Stimulated activated CD8-positive, alpha-beta memory T cell treated with anti-CD3 and anti-CD28 coated beads, Interleukin-4, amount 100 ng/mL, for 1 hour (primary cell): ENCODE measurements around the gene HOXA11.

Experiments used
- DNase-seq, 2 donors: peaks; one replicate each; pipeline ENCODE4 v3.0.0-alpha.2; 2020; ENCODE audit warnings: low read depth in 2 of 2, low spot score in 1 of 2

Gene HOXA11

DNA sequence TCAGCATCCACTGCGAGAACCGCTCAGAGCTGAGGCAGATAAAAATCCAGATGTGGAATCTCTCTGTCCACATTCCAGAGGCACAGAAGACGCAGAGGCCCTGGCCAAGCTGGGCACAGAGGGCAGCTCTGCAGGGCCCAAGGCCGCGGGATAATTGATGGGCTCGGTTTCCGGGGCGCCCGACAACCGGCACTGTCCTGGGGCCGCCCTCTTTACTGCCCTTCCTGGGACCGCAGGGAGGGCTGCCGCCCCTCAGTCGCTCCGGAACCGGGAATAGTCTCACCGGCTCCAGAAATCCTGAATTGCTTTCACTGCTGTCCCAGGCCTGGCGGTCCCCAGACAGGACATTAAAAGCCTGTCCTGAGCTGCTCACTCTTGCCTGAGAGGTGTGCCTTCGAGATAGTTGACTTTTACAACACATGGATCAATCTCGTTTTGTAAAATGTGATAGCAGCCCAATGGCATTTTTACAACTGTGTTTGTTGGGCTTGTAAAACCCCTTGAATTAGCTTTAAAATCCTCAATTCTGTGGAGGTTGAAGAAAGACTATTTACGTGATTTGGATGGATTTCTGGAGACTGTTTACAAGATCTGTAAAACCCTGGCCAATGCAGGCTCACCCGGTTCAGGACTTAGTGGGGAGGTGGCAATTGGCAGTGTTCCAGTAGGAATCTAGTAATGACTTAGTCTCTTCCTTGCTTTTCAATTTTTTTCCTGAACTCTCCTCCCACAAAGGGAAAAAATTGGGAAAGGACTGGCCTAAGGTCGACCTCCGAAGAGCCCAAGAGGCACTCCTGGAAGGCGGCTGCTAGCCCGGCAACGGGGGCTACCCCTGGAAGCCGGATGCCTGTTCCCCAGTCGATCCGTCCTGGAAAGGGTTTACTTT is 36.0 kb downstream of the HOXA11 start:
- no peak for DNase-seq

GRCh38 chr7:27148031-27148755 is 36.8 kb downstream of the HOXA11 start:
- no peak for DNase-seq

GRCh38 chr7:27147199-27148030 is 37.6 kb downstream of the HOXA11 start, which contains the start of gene HOXA6:
Gene HOXA6 (minus strand): TSS chr7:27147774. CDS start chr7:27147749, 25 bp downstream.
- DNase-seq, result no peak

DNA sequence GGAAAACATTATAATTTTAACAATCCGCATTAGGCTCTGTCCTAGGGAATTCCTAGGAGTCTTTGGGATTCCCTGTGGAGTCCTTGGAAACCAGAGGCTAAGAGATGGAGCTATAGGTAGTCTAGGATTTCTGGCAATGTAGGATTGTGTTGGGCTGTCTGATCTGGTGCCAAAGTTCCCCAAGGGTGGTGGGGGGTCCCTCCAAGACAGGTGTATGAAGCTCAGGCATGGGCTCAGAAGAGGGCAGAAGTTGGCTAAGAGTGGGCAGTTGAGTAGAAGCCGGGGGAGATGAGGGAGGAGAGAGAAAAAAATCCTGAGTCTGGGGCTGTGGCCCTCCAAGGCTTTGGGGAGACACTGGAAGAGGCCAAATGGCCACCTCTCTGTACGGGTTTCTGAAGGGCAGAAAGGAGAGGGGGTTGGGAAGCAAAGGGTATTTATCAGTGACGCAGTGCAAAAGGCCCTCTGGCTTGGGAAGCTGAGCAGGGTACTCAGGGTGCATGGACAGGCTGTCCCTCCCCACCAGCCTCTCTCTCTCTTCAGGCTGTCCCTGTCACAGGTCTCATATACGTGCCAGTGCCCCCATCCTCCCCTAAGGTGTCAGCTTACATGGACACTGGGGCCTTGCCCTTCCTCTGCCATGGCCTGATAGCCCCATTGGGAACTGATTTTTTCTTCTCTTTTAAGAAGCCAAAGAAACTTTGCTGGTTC is 38.4 kb downstream of the HOXA11 start:
- no peak for DNase-seq

- DNase-seq, result no peak
Measured at GRCh38 chr7:27145914-27146412, 39.1 kb downstream of the HOXA11 start.

DNA sequence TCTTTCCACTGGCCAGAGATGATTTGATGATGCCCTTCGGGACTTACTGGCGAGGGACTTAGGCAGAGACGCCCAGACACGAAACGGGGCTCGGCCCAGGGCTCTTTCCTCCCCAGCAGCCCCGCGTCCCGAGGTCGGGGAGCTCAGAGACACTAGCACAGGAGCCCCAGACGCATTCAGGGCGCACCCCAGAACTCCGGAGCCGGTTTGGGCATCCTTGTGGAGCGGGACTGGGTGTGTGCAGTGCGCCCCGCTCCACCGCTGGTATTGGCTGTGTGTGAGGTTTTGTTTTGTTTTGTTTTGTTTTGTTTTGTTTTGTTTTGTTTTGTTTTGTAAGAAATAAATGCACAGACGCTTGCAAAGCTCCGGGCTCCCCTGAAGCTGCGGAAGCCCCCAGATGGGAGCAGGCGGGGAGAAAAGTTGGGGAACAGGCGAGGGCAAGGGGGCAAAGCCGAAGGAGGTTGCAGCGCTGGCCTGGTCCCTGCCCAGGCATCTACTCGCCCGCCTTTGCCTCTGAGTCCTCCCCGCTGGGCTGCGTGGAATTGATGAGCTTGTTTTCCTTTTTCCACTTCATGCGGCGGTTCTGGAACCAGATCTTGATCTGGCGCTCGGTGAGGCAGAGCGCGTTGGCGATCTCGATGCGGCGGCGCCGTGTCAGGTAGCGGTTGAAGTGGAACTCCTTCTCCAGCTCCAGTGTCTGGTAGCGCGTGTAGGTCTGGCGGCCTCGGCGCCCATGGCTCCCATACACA is 39.7 kb downstream of the HOXA11 start:
- DNase-seq, result no peak

GRCh38 chr7:27144781-27145164 is 40.3 kb downstream of the HOXA11 start:
- no peak for DNase-seq

DNA sequence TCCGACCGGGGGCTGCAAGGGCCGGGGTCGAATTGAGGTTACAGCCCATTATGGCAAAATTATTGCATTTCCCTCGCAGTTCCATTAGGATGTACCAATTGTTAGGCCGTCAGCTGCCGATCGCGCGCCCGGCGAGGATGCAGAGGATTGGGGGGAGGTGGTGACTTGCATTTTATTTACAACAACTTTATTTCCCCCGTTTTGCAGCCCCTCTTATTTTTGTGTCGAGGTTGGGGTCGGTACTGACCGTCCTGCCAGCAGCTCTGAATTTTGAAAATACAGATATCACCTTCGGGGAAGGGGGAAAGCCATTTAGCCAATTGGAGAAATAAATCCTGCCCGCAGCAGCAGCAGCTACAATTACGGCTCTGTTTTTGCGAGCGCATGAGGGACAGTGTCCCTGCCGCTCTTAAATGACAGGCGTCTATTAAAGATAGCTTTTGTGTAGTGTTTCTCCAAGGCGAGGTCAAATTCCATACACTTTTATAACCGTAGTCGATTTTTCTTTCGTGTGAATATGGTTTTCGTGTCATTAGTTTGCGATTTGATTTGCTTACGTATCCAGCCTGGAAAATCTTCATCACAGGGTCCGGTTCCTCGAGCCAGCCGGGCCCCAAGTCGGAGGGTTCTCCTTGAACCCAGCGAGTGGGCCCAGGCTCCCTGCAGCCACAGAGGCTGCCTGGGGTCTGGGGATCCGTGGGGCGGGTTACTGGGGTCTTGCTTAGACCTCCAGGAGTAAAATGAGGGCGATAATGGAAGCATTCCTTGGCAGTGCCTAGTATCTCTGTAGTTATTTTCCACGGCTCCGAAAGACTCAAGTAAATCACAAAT is 40.9 kb downstream of the HOXA11 start:
- no peak for DNase-seq

DNA sequence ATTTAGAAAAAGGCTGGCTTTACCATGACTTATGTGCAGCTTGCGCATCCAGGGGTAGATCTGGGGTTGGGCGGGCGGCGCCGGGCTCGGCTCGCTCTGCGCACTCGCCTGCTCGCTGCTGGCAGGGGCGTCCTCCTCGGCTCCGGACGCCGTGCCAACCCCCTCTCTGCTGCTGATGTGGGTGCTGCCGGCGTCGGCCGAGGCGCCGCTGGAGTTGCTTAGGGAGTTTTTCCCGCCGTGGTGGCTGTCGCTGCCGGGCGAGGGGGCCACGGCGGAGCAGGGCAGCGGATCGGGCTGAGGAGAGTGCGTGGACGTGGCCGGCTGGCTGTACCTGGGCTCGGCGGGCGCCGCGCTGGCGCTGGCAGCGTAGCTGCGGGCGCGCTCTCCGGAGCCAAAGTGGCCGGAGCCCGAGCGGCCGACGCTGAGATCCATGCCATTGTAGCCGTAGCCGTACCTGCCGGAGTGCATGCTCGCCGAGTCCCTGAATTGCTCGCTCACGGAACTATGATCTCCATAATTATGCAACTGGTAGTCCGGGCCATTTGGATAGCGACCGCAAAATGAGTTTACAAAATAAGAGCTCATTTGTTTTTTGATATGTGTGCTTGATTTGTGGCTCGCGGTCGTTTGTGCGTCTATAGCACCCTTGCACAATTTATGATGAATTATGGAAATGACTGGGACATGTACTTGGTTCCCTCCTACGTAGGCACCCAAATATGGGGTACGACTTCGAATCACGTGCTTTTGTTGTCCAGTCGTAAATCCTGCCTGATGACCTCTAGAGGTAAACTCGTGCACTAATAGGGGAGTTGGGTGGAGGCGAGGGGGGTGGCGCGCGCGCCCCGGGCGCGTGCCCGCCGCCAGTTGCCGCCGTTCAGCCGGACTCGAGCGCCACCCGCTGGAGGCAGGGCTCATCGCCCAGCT is 41.7 kb downstream of the HOXA11 start, which contains the start of gene HOXA5:
Gene HOXA5, minus strand, starts transcription at position 659 of the 927 bp plus-strand sequence. Its CDS starts 74 bp downstream, at position 585.
- DNase-seq, result no peak

- no peak for DNase-seq
Measured at GRCh38 chr7:27142580-27143022, 42.4 kb downstream of the HOXA11 start.

GRCh38 chr7:27141923-27142579 is 43.0 kb downstream of the HOXA11 start:
- no peak for DNase-seq

- no peak for DNase-seq
Measured at GRCh38 chr7:27141137-27141922, 43.7 kb downstream of the HOXA11 start.

GRCh38 chr7:27140126-27140857 is 44.7 kb downstream of the HOXA11 start:
- no peak for DNase-seq

GRCh38 chr7:27139334-27140125 is 45.5 kb downstream of the HOXA11 start:
- DNase-seq, result no peak

DNA sequence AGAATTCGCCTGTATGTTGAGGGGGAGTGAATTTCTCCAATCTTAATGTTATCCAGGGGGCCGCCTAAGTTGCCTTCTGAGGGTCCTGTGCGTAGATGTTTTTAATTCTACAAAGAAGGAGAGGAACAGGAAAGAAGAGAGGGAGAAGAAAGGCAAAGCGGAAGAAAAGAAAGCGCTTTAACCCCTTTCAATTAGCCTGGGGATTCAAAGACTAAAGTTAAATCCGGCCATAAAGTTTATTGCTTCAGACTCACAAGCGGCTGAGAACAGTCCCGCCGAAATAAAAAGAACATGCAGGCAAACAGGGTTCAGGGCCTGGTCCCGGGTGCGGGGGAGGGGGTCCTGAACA is 46.1 kb downstream of the HOXA11 start:
- DNase-seq, result no peak
